Peyer's patch (tissue), 4 donors: Measurements from ENCODE around the gene MYZAP.

Source experiments
- POLR2A ChIP-seq, 2 donors: fragments of 450-650 bp; IDR thresholded peaks; one replicate each; pipeline ENCODE4 v1.5.1; 2017; ENCODE audit warnings: antibody characterized with exemption in 2 of 2, mild to moderate bottlenecking in 2 of 2, moderate library complexity in 2 of 2
- TF ChIP-seq, protein P1 (sequence below), 6 experiments: fragments of 450-650 bp in 4 of 6; fragments of 200-600 bp in 2 of 6; sonication (generic) in 1 of 6; IDR thresholded peaks; one replicate each; pipeline ENCODE4 v1.5.1; 2017 to 2019; ENCODE audit warnings: antibody characterized with exemption in 6 of 6, mild to moderate bottlenecking in 3 of 6, moderate library complexity in 1 of 6

DNA sequence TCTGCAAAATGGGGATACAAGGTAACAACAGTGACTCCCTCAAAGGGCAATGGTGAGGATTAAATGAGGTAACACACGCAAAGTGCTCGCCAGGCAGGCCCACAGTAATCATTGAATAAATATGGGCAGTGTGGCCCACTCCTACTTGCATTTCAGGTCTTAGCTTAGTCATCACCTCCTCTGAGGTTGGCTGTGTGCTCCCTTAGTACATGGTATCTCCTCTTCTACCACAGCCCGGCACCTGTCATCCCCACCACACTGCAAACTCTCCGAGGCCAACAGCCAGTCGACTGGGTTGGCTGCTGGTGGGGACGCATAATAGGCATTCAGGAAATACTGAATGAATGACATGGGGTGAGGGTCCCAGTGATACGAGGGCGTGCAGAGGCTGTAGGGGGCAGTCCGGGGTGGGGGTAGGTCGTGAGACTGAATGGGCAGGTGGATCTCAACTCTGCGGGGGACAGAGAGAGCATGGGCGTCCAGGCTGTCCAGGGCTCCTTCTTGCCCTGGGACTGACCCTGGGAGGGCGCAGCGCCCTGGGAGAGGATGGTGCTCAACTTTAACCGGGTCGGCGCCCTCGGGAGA lies 375 bp upstream of the MYZAP start:
- TF ChIP-seq, protein P1, sequence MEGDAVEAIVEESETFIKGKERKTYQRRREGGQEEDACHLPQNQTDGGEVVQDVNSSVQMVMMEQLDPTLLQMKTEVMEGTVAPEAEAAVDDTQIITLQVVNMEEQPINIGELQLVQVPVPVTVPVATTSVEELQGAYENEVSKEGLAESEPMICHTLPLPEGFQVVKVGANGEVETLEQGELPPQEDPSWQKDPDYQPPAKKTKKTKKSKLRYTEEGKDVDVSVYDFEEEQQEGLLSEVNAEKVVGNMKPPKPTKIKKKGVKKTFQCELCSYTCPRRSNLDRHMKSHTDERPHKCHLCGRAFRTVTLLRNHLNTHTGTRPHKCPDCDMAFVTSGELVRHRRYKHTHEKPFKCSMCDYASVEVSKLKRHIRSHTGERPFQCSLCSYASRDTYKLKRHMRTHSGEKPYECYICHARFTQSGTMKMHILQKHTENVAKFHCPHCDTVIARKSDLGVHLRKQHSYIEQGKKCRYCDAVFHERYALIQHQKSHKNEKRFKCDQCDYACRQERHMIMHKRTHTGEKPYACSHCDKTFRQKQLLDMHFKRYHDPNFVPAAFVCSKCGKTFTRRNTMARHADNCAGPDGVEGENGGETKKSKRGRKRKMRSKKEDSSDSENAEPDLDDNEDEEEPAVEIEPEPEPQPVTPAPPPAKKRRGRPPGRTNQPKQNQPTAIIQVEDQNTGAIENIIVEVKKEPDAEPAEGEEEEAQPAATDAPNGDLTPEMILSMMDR (IDR thresholded peaks at IDR 0.05) = no peak
- no peak for TF ChIP-seq POLR2A (IDR thresholded peaks at IDR 0.05)
